Upper lobe of left lung (tissue), 4 donors: Measurements from ENCODE around the gene PDILT.

Experiments
- CTCF ChIP-seq, 6 experiments: fragments of 450-650 bp in 4 of 6; fragments of 200-600 bp in 2 of 6; sonication (generic) in 2 of 6; IDR thresholded peaks; one replicate each; pipeline ENCODE4 v1.5.1; 2016 to 2019; ENCODE audit warnings: antibody characterized with exemption in 6 of 6
- EP300 ChIP-seq, 4 donors: sonication (generic); formaldehyde crosslinking; IDR thresholded peaks; one replicate each; pipeline ENCODE4 v1.5.1; 2017; ENCODE audit warnings: antibody characterized with exemption in 4 of 4, control low read depth in 2 of 4
- POLR2A ChIP-seq, 4 donors: fragments of 450-650 bp; IDR thresholded peaks; one replicate each; pipeline ENCODE4 v1.5.1; 2016 to 2017; ENCODE audit warnings: antibody characterized with exemption in 4 of 4, mild to moderate bottlenecking in 2 of 4
- POLR2AphosphoS5 ChIP-seq, 2 donors: sonication (generic); formaldehyde crosslinking; IDR thresholded peaks; one replicate each; pipeline ENCODE4 v1.5.1; 2017; ENCODE audit warnings: antibody characterized with exemption in 2 of 2

- TF ChIP-seq POLR2AphosphoS5 (IDR thresholded peaks at IDR 0.05) = no peak
- no peak for TF ChIP-seq POLR2A (IDR thresholded peaks at IDR 0.05)
- no peak for TF ChIP-seq CTCF (IDR thresholded peaks at IDR 0.05)
- TF ChIP-seq EP300 (IDR thresholded peaks at IDR 0.05) = no peak
These were observed 84.4 kb downstream of the PDILT start for GRCh38 chr16:20320178-20320577.
